H1 (cell line): Measurements from ENCODE around the gene LRP5. TPM values are rescaled to one million over a fixed set of nuclear protein-coding genes. Genes with fewer than 3 reads are reported as not detected.

Experiments
- CTCF ChIA-PET: fragments of 300-600 bp; sonication (Branson Sonifier 250); formaldehyde crosslinking; loops from one replicate; lab custom pipeline; 2021; ENCODE audit not compliant: partially characterized antibody; lab: Charles Lee
- POLR2A ChIA-PET: fragments of 300-600 bp; sonication (Branson Sonifier 250); formaldehyde crosslinking; loops from one replicate; lab custom pipeline; 2021; ENCODE audit warnings: inconsistent platforms; ENCODE audit not compliant: partially characterized antibody; lab: Charles Lee
- DNase-seq, 2 experiments: peaks; one replicate each; pipeline versions ENCODE4 v3.0.0 to v3.0.0-alpha.2; 2010 to 2022; ENCODE audit warnings: low spot score in 2 of 2, low read depth in 1 of 2, mixed read lengths in 1 of 2
- FAIRE-seq: peaks from 2 replicates; lab custom pipeline; 2011; peaks lifted over from hg19 to GRCh38; lab: Jason Lieb, UNC
- H2AFZ ChIP-seq: 2 replicates; pipeline ENCODE4 v1.8.1; 2012; ENCODE audit warnings: low read length, inconsistent platforms
- H2AK5ac ChIP-seq: 2 replicates; pipeline ENCODE4 v1.6.1; 2013; ENCODE audit warnings: low read depth, low read length
- H2BK120ac ChIP-seq: replicated peaks from 2 replicates; pipeline ENCODE3; 2013; ENCODE audit warnings: low read depth, low read length, inconsistent platforms
- H2BK12ac ChIP-seq: 2 replicates; pipeline ENCODE4 v1.6.1; 2013; ENCODE audit warnings: low read depth, low read length
- H2BK15ac ChIP-seq: 2 replicates; pipeline ENCODE4 v1.6.1; 2013; ENCODE audit warnings: low read length
- H2BK20ac ChIP-seq: 2 replicates; pipeline ENCODE4 v1.6.1; 2013; ENCODE audit warnings: low read length
- H2BK5ac ChIP-seq: 2 replicates; pipeline ENCODE4 v1.6.1; 2013; ENCODE audit warnings: low read depth, low read length
- H3K14ac ChIP-seq: 2 replicates; pipeline ENCODE4 v1.6.1; 2013; ENCODE audit warnings: inconsistent platforms; ENCODE audit not compliant: insufficient read length
- H3K18ac ChIP-seq: 2 replicates; pipeline ENCODE4 v1.6.1; 2013; ENCODE audit warnings: low read length; ENCODE audit errors: extremely low read depth
- H3K23ac ChIP-seq: 2 replicates; pipeline ENCODE4 v1.6.1; 2013; ENCODE audit warnings: inconsistent platforms; ENCODE audit not compliant: insufficient read length
- H3K23me2 ChIP-seq: 2 replicates; pipeline ENCODE4 v1.6.1; 2013; ENCODE audit warnings: low read depth, low read length
- H3K27ac ChIP-seq: 2 replicates; pipeline ENCODE4 v1.6.1; 2011; ENCODE audit warnings: low read depth, low read length, inconsistent platforms
- H3K27me3 ChIP-seq, 4 experiments: replicated peaks in 1 of 4; 1 replicate in 1 of 4; 2 replicates in 3 of 4; pipeline versions ENCODE4 v1.6.1 to v1.8.1; 2011 to 2013; ENCODE audit warnings: low read length in 3 of 4, mild to moderate bottlenecking in 3 of 4, inconsistent platforms in 2 of 4, mixed read lengths in 2 of 4, moderate library complexity in 1 of 4; ENCODE audit not compliant: control insufficient read depth in 3 of 4, insufficient read depth in 3 of 4; ENCODE audit errors: extremely low read depth in 1 of 4
- H3K36me3 ChIP-seq, 4 experiments: 2 replicates each; pipeline versions ENCODE4 v1.6.1 to v1.8.1; 2011 to 2013; ENCODE audit warnings: mild to moderate bottlenecking in 4 of 4, low read length in 3 of 4, moderate library complexity in 2 of 4, control low read depth in 1 of 4, inconsistent platforms in 1 of 4; ENCODE audit not compliant: insufficient read depth in 4 of 4, control insufficient read depth in 2 of 4
- H3K4ac ChIP-seq: replicated peaks from 2 replicates; pipeline ENCODE3; 2013; ENCODE audit warnings: low read length, low read depth, mixed read lengths, inconsistent platforms; ENCODE audit not compliant: insufficient read length
- H3K4me1 ChIP-seq, 4 experiments: replicated peaks in 1 of 4; 1 replicate in 1 of 4; 2 replicates in 3 of 4; pipeline versions ENCODE4 v1.6.1 to v1.8.1; 2011 to 2013; ENCODE audit warnings: low read length in 3 of 4, inconsistent platforms in 2 of 4, mixed read lengths in 1 of 4; ENCODE audit not compliant: insufficient read depth in 4 of 4, control insufficient read depth in 3 of 4
- H3K4me2 ChIP-seq, 2 experiments: 2 replicates each; pipeline versions ENCODE4 v1.6.1 to v1.8.1; 2011 to 2013; ENCODE audit warnings: low read depth in 2 of 2, low read length in 2 of 2, control low read depth in 1 of 2, inconsistent platforms in 1 of 2, mild to moderate bottlenecking in 1 of 2; ENCODE audit not compliant: insufficient read depth in 1 of 2
- H3K4me3 ChIP-seq, 4 experiments: fragments of 200-600, 300-600 bp in 1 of 4; sonication (generic), shearing (Covaris generic), sonication (Bioruptor Twin) in 1 of 4; 2 replicates each; pipeline versions ENCODE4 v1.5.1 to v1.8.1; 2011 to 2016; ENCODE audit warnings: low read length in 4 of 4, low read depth in 3 of 4, control low read depth in 2 of 4, inconsistent platforms in 2 of 4, mild to moderate bottlenecking in 2 of 4, mixed read lengths in 1 of 4, moderate library complexity in 1 of 4; ENCODE audit not compliant: insufficient read depth in 2 of 4; ENCODE audit errors: extremely low read depth in 1 of 4
- H3K56ac ChIP-seq: replicated peaks from 2 replicates; pipeline ENCODE3; 2013; ENCODE audit warnings: low read depth, mild to moderate bottlenecking, mixed read lengths, low read length, inconsistent platforms; ENCODE audit not compliant: insufficient read length
- H3K79me1 ChIP-seq: 2 replicates; pipeline ENCODE4 v1.6.1; 2013; ENCODE audit warnings: low read depth, low read length, control low read depth
- H3K79me2 ChIP-seq, 2 experiments: 2 replicates each; pipeline versions ENCODE4 v1.6.1 to v1.8.1; 2012 to 2013; ENCODE audit warnings: low read length in 2 of 2, mild to moderate bottlenecking in 2 of 2, inconsistent platforms in 1 of 2; ENCODE audit not compliant: insufficient read depth in 2 of 2, control insufficient read depth in 1 of 2
- H3K9ac ChIP-seq, 4 experiments: replicated peaks in 1 of 4; 1 replicate in 1 of 4; 2 replicates in 3 of 4; pipeline versions ENCODE4 v1.6.1 to v1.8.1; 2011 to 2013; ENCODE audit warnings: low read depth in 3 of 4, low read length in 3 of 4, control low read depth in 2 of 4, mild to moderate bottlenecking in 2 of 4, moderate library complexity in 2 of 4, inconsistent platforms in 1 of 4; ENCODE audit errors: extremely low read depth in 1 of 4
- H3K9me3 ChIP-seq, 2 experiments: 2 replicates each; pipeline versions ENCODE4 v1.6.1 to v1.8.1; 2012 to 2013; ENCODE audit warnings: mild to moderate bottlenecking in 2 of 2, moderate library complexity in 2 of 2, control low read depth in 1 of 2, inconsistent platforms in 1 of 2, low read depth in 1 of 2, low read length in 1 of 2, mixed read lengths in 1 of 2; ENCODE audit not compliant: insufficient read depth in 2 of 2
- H4K20me1 ChIP-seq, 2 experiments: replicated peaks in 1 of 2; 2 replicates each; pipeline versions ENCODE3 to v1.8.1; 2011 to 2013; ENCODE audit warnings: inconsistent platforms in 2 of 2, low read length in 2 of 2, mild to moderate bottlenecking in 1 of 2; ENCODE audit not compliant: insufficient read depth in 2 of 2, control insufficient read depth in 1 of 2
- H4K5ac ChIP-seq: 2 replicates; pipeline ENCODE4 v1.6.1; 2013; ENCODE audit warnings: low read length, low read depth, mixed read lengths, inconsistent platforms; ENCODE audit not compliant: insufficient read length
- H4K8ac ChIP-seq: 2 replicates; pipeline ENCODE4 v1.8.0; 2013; ENCODE audit warnings: mild to moderate bottlenecking, moderate library complexity, low read length, inconsistent platforms; ENCODE audit not compliant: insufficient read depth; ENCODE audit errors: extremely low read depth
- H4K91ac ChIP-seq: replicated peaks from 2 replicates; pipeline ENCODE3; 2013; ENCODE audit warnings: low read length, mixed read lengths, inconsistent platforms; ENCODE audit not compliant: insufficient read length
- CREB1 ChIP-seq: IDR thresholded peaks from 2 replicates; pipeline ENCODE4 v1.6.1; 2012; ENCODE audit warnings: inconsistent platforms
- GABPA ChIP-seq: IDR thresholded peaks from 2 replicates; pipeline ENCODE4 v1.6.1; 2011; ENCODE audit warnings: mild to moderate bottlenecking, low read length, moderate library complexity, borderline replicate concordance; ENCODE audit not compliant: insufficient read depth
- MAFK ChIP-seq: IDR thresholded peaks from 2 replicates; pipeline ENCODE4 v1.6.1; 2012; ENCODE audit warnings: low read depth, mild to moderate bottlenecking, improper control_type of control experiment, low read length
- TAF1 ChIP-seq: IDR thresholded peaks from 2 replicates; pipeline ENCODE4 v1.6.1; 2011; ENCODE audit warnings: mild to moderate bottlenecking, low read depth, low read length
- USF2 ChIP-seq: IDR thresholded peaks from 2 replicates; pipeline ENCODE4 v1.6.1; 2011; ENCODE audit warnings: low read length, improper control_type of control experiment
- ZNF274 ChIP-seq: IDR thresholded peaks from 2 replicates; pipeline ENCODE4 v1.7.0; 2012; ENCODE audit warnings: low read length, borderline replicate concordance; ENCODE audit errors: extremely low read depth
- WGBS, 2 experiments: shearing (Covaris generic) in 1 of 2; methylation state at CpG; one replicate each; pipeline versions ENCODE4 v1.1.6 to v1.1.7; 2013 to 2015; ENCODE audit warnings: low lambda C conversion rate in 2 of 2, mixed read lengths in 2 of 2, inconsistent platforms in 1 of 2, low coverage in 1 of 2, missing lambda C conversion rate in 1 of 2; ENCODE audit not compliant: insufficient replicate concordance in 2 of 2, insufficient coverage in 1 of 2, insufficient read length in 1 of 2; ENCODE audit errors: extremely low coverage in 1 of 2, missing lambda C conversion rate in 1 of 2; 5-methylcytosine and 5-hydroxymethylcytosine counted together
- polyA plus RNA-seq, 7 experiments: library from polyadenylated mRNA; depleted of rRNA in 3 of 7; stranded (reverse) in 5 of 7; unstranded in 2 of 7; fragments of >200 nt in 5 of 7; fragments of 200-250 nt in 2 of 7; gene quantifications; 1 replicate in 5 of 7; 2 replicates in 1 of 7; 4 replicates in 1 of 7; pipeline versions ENCODE4 v1.2.1 to v1.2.3, GENCODE V29; 2011 to 2013; ENCODE audit warnings: missing spikeins in 2 of 7, mixed read lengths in 2 of 7
- total RNA-seq: library from RNA; stranded (reverse); fragmentation: NEBNext Ultra II Directional; extraction: Animal tissue kit (Norgen Biotek cat#: 25700); gene quantifications from 2 replicates; pipeline ENCODE4 v1.2.1, GENCODE V29; 2021
- TF ChIP-seq, protein P1 (sequence below): IDR thresholded peaks from 2 replicates; pipeline ENCODE4 v1.6.1; 2012; ENCODE audit warnings: inconsistent platforms

LRP5 gene
- total and polyA plus RNA-seq, 2 of the 8 experiments (the other 6 are each of a cell fraction or from before 2014, with no cell fraction given): 19.0 to 38.9 TPM

- no peak for FAIRE-seq
- no peak overlapping the region for H2BK15ac ChIP-seq
- TF ChIP-seq TAF1 (no peak), MAFK (no peak), USF2 (no peak), ZNF274 (no peak), GABPA (no peak), CREB1 (no peak)
- TF ChIP-seq, protein P1, sequence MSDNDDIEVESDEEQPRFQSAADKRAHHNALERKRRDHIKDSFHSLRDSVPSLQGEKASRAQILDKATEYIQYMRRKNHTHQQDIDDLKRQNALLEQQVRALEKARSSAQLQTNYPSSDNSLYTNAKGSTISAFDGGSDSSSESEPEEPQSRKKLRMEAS: no peak
Measured at GRCh38 chr11:68372625-68373024, 60.2 kb downstream of the LRP5 start.

More at GRCh38 chr11:68372625-68373024, 60.2 kb downstream of the LRP5 start:
- Histone ChIP-seq H3K14ac (no peak overlapping the region), H3K36me3 (0 out of 8 replicates have a peak, but pooled peaks cover 0 to 4% (median 1%) of the 10 kb centered on the region in 4 experiments), H3K4me3 (no peak overlapping the region), H3K27ac (no peak overlapping the region), H3K27me3 (no peaks in the 10 kb centered on the region), H3K56ac (no peak overlapping the region), H2AFZ (no peak overlapping the region), H3K4me1 (no peaks in the 10 kb centered on the region), H2BK120ac (no peak overlapping the region), H2BK12ac (no peak overlapping the region), H3K79me1 (no peaks in the 10 kb centered on the region; the same call in none of the 2 replicates), H3K9ac (no peak overlapping the region), H2BK20ac (no peak overlapping the region), H4K20me1 (peaks cover 0 to 1% of the 10 kb centered on the region in 2 experiments), H3K18ac (no peak overlapping the region), H4K8ac (no peak overlapping the region), H4K91ac (no peak overlapping the region), H3K4ac (no peak overlapping the region), H3K4me2 (no peak overlapping the region), H4K5ac (no peak overlapping the region), H3K23me2 (no peaks in the 10 kb centered on the region), H3K79me2 (no peaks in the 10 kb centered on the region), H2BK5ac (no peak overlapping the region), H3K23ac (no peak overlapping the region), H3K9me3 (no peaks in the 10 kb centered on the region; a peak in 1 of 4 replicates), H2AK5ac (no peak overlapping the region)
- CTCF ChIA-PET: interaction anchor here (1.0 to 1.6 kb wide), 6 partner anchors 13 to 394 kb away, joined by 3 to 4 read pairs (median 3); no protein-coding TSS in a partner anchor
- no peak for DNase-seq
- WGBS, 2 experiments: 94% methylated on average over 8 of the region's 15 CpGs; no CpG with 5 or more reads in 1 of the 2 experiments
- POLR2A ChIA-PET: interaction anchor here (0.7 kb wide), 1 partner anchor 52 kb away, joined by 3 read pairs; no protein-coding TSS in a partner anchor
